LNCAP (cell line): Measurements from ENCODE around the gene CPA3.

Experiments
- CTCF ChIP-seq: fragments of 450-650 bp; IDR thresholded peaks from 2 replicates; pipeline ENCODE4 v1.5.1; 2017; ENCODE audit warnings: mild to moderate bottlenecking

Gene CPA3

GRCh38 chr3:148865049-148865448 lies at the start of gene CPA3:
TSS of gene CPA3 (plus strand) at chr3:148865296. CDS start at chr3:148865308, 12 bp downstream.
- TF ChIP-seq CTCF, result no peak

- no peak for TF ChIP-seq CTCF
Measured at GRCh38 chr3:148815316-148816110, 49.6 kb upstream of the CPA3 start.

GRCh38 chr3:148816427-148816826 lies 48.7 kb upstream of the CPA3 start:
- TF ChIP-seq CTCF, result no peak

- TF ChIP-seq CTCF, result no peak
Measured at GRCh38 chr3:148816981-148817525, 48.0 kb upstream of the CPA3 start.

- TF ChIP-seq CTCF, result no peak
Measured at GRCh38 chr3:148820361-148821245, 44.5 kb upstream of the CPA3 start.

GRCh38 chr3:148823026-148823425 lies 42.1 kb upstream of the CPA3 start:
- no peak for TF ChIP-seq CTCF

GRCh38 chr3:148825476-148825875 lies 39.6 kb upstream of the CPA3 start:
- no peak for TF ChIP-seq CTCF
